K562 (cell line): Measurements from ENCODE around the gene ADPRHL1. TPM values are rescaled to one million over a fixed set of nuclear protein-coding genes. Genes with fewer than 3 reads are reported as not detected.

Source experiments
- ATAC-seq: fragments of 200-7000 bp; cut with Tn5 transposase; 3 replicates; pipeline ENCODE4 v1.9.1; 2020; ENCODE audit warnings: moderate library complexity
- BruUV-seq: library from RNA; stranded (reverse); fragments of 400-500 nt; replicated peaks from 2 replicates; lab custom pipeline; 2021; lab: Mats Ljungman, UMichigan
- CTCF ChIA-PET: fragments of 300-600 bp; formaldehyde crosslinking; extraction: SDS; loops from one replicate; lab custom pipeline; 2021; ENCODE audit warnings: low intra/inter-chr PET ratio; lab: Yijun Ruan, JAX
- POLR2A ChIA-PET: fragments of 300-600, 350-650 bp; sonication (Branson Sonifier 250); formaldehyde crosslinking; extraction: SDS; loops from one replicate; lab custom pipeline; 2021; ENCODE audit warnings: antibody characterized with exemption, inconsistent platforms; lab: Yijun Ruan, JAX
- DNase-seq, 4 experiments: peaks; one replicate each; pipeline versions ENCODE4 v3.0.0 to v3.0.0-alpha.2; 2011 to 2018; ENCODE audit warnings: low spot score in 3 of 4, mixed read lengths in 3 of 4; ENCODE audit errors: extremely low read depth in 1 of 4
- FAIRE-seq: peaks from 2 replicates; lab custom pipeline; 2011; peaks lifted over from hg19 to GRCh38; lab: Jason Lieb, UNC
- H2AFZ ChIP-seq: 2 replicates; pipeline ENCODE4 v1.6.0; 2011; ENCODE audit warnings: low read depth, low read length, control low read depth, inconsistent platforms
- H3K27ac ChIP-seq: fragments of 200-600 bp; 3 replicates; pipeline ENCODE4 v1.8.0; 2011; ENCODE audit warnings: low read depth, mild to moderate bottlenecking, control low read depth, inconsistent platforms, low read length, moderate library complexity, mixed read lengths; ENCODE audit errors: extremely low read depth
- H3K27me3 ChIP-seq, 2 experiments: fragments of 300-600 bp in 1 of 2; 2 replicates in 1 of 2; 3 replicates in 1 of 2; pipeline versions ENCODE4 v1.6.0 to v1.8.0; 2011; ENCODE audit warnings: inconsistent platforms in 2 of 2, low read length in 2 of 2, mild to moderate bottlenecking in 1 of 2, mixed read lengths in 1 of 2, moderate library complexity in 1 of 2; ENCODE audit not compliant: control insufficient read depth in 2 of 2, insufficient read depth in 2 of 2
- H3K36me3 ChIP-seq: fragments of 300-600 bp; 3 replicates; pipeline ENCODE4 v1.8.0; 2011; ENCODE audit warnings: mild to moderate bottlenecking, low read length, inconsistent platforms; ENCODE audit not compliant: control insufficient read depth, insufficient read depth
- H3K4me1 ChIP-seq, 2 experiments: fragments of 200-600 bp in 1 of 2; replicated peaks in 1 of 2; 2 replicates in 1 of 2; 3 replicates in 1 of 2; pipeline versions ENCODE4 v1.5.1 to v1.8.0; 2011; ENCODE audit warnings: inconsistent platforms in 2 of 2, low read length in 2 of 2, mild to moderate bottlenecking in 1 of 2, mixed read lengths in 1 of 2, moderate library complexity in 1 of 2; ENCODE audit not compliant: control insufficient read depth in 2 of 2, insufficient read depth in 2 of 2
- H3K4me2 ChIP-seq: 2 replicates; pipeline ENCODE4 v1.6.1; 2011; ENCODE audit warnings: low read length, control low read depth, inconsistent platforms, mixed read lengths; ENCODE audit not compliant: insufficient read depth
- H3K4me3 ChIP-seq: fragments of 200-600 bp; sonication (generic), shearing (Covaris generic); 2 replicates; pipeline ENCODE4 v1.5.1; 2016; ENCODE audit warnings: control low read depth, inconsistent platforms
- H3K79me2 ChIP-seq: fragments of 200-600 bp; 3 replicates; pipeline ENCODE4 v1.8.0; 2011; ENCODE audit warnings: low read length, inconsistent platforms; ENCODE audit not compliant: control insufficient read depth, insufficient read depth
- H3K9ac ChIP-seq, 2 experiments: 2 replicates each; pipeline versions ENCODE4 v1.6.0 to v1.6.1; 2011; ENCODE audit warnings: low read depth in 2 of 2, low read length in 2 of 2, control low read depth in 1 of 2, inconsistent platforms in 1 of 2, mild to moderate bottlenecking in 1 of 2, mixed read lengths in 1 of 2; ENCODE audit not compliant: insufficient read depth in 1 of 2
- H3K9me1 ChIP-seq: one replicate; pipeline ENCODE4 v1.6.0; 2011; ENCODE audit warnings: inconsistent platforms, mild to moderate bottlenecking, low read length, moderate library complexity; ENCODE audit not compliant: control insufficient read depth, insufficient read depth
- H3K9me3 ChIP-seq: replicated peaks from 2 replicates; pipeline ENCODE4 v1.5.1; 2011; ENCODE audit warnings: low read depth, low read length, inconsistent platforms; ENCODE audit not compliant: control insufficient read depth, insufficient read depth
- H4K20me1 ChIP-seq: replicated peaks from 2 replicates; pipeline ENCODE4 v1.6.1; 2011; ENCODE audit warnings: low read length, inconsistent platforms, mixed read lengths; ENCODE audit not compliant: control insufficient read depth, insufficient read depth
- BHLHE40 ChIP-seq: IDR thresholded peaks from 2 replicates; pipeline ENCODE4 v1.6.1; 2011; ENCODE audit warnings: low read length, improper control_type of control experiment
- CREB1 ChIP-seq, 2 experiments: sonication (generic) in 1 of 2; formaldehyde crosslinking in 1 of 2; IDR thresholded peaks; 2 replicates each; pipeline versions ENCODE4 v1.6.1 to v1.8.0; 2012 to 2022; ENCODE audit warnings: inconsistent platforms in 1 of 2, mild to moderate bottlenecking in 1 of 2, missing genetic modification reagents in 1 of 2, moderate library complexity in 1 of 2
- FOSL1 ChIP-seq: fragments of 200-800 bp; sonication (Bioruptor generic); conservative IDR thresholded peaks from 2 replicates; pipeline ENCODE4 v1.6.1; 2016; ENCODE audit warnings: missing genetic modification characterization, missing compliant biosample characterization
- IRF2 ChIP-seq: sonication (generic); formaldehyde crosslinking; IDR thresholded peaks from 2 replicates; pipeline ENCODE4 v1.8.1; 2022; ENCODE audit warnings: mild to moderate bottlenecking, missing genetic modification reagents
- JUND ChIP-seq, 2 experiments: IDR thresholded peaks; 2 replicates in 1 of 2; 3 replicates in 1 of 2; pipeline ENCODE4 v1.6.1; 2011; ENCODE audit warnings: borderline replicate concordance in 2 of 2, low read depth in 2 of 2, low read length in 2 of 2, improper control_type of control experiment in 1 of 2, missing biosample characterization in 1 of 2, missing genetic modification characterization in 1 of 2, missing genetic modification reagents in 1 of 2
- MECOM ChIP-seq: fragments of 250-450 bp; sonication (Bioruptor Pico); IDR thresholded peaks from 2 replicates; pipeline ENCODE4 v1.8.0; 2022; ENCODE audit warnings: inconsistent platforms
- NFIC ChIP-seq: fragments of 450-650 bp; IDR thresholded peaks from 2 replicates; pipeline ENCODE4 v1.6.1; 2017; ENCODE audit warnings: mild to moderate bottlenecking, inconsistent platforms
- NR2C1 ChIP-seq, 2 experiments: fragments of 450-650 bp; IDR thresholded peaks; 2 replicates each; pipeline ENCODE4 v1.6.1; 2017; ENCODE audit warnings: mild to moderate bottlenecking in 2 of 2, antibody characterized with exemption in 1 of 2, inconsistent platforms in 1 of 2, missing compliant biosample characterization in 1 of 2, missing genetic modification characterization in 1 of 2
- ZNF354B ChIP-seq: fragments of 250-450 bp; sonication (Bioruptor Pico); IDR thresholded peaks from 2 replicates; pipeline ENCODE4 v1.4.0; 2020
- ZNF76 ChIP-seq: fragments of 250-450 bp; sonication (Bioruptor Pico); IDR thresholded peaks from 2 replicates; pipeline ENCODE4 v1.4.0; 2020; ENCODE audit warnings: mild to moderate bottlenecking, moderate library complexity, borderline replicate concordance
- WGBS: fragments of 100-300 bp; shearing (Covaris generic); methylation state at CpG from one replicate; pipeline ENCODE4 v1.1.6; 2016; ENCODE audit warnings: low coverage, mixed read lengths; ENCODE audit not compliant: insufficient coverage; ENCODE audit errors: missing lambda C conversion rate; 5-methylcytosine and 5-hydroxymethylcytosine counted together
- in situ Hi-C: fragments of 300-500 bp; cut with MboI; formaldehyde crosslinking; loops from 4 replicates; pipeline ENCODE4 v1.15.0; 2018; ENCODE audit warnings: inconsistent platforms, mixed read lengths
- intact Hi-C: fragments of 100-400 bp; cut with micrococcal nuclease; formaldehyde crosslinking; loops from 2 replicates; pipeline ENCODE4 v1.14.2; 2022
- polyA plus RNA-seq, 8 experiments: library from polyadenylated mRNA; depleted of rRNA in 4 of 8; stranded (reverse) in 5 of 8; unstranded in 3 of 8; fragments of >200 nt; fragmentation: Nextera tagmentation in 2 of 8; fragmentation: Illumina TruSeq in 1 of 8; extraction: Ambion mirVana in 2 of 8; extraction: Trizol in 1 of 8; gene quantifications; 2 replicates each; pipeline versions ENCODE4 v1.2.1 to v1.2.3, GENCODE V29; 2011 to 2014; ENCODE audit warnings: inconsistent platforms in 1 of 8, missing spikeins in 1 of 8
- total RNA-seq, 7 experiments: library from RNA; depleted of rRNA in 6 of 7; stranded (reverse); fragments of >200 nt in 6 of 7; fragmentation: Illumina TruSeq in 2 of 7; extraction: Trizol in 2 of 7; gene quantifications; 2 replicates each; pipeline versions ENCODE4 v1.2.1 to v1.2.3, GENCODE V29; 2011 to 2021; ENCODE audit warnings: low replicate concordance in 1 of 7
- TF ChIP-seq, protein P1 (sequence below): sonication (generic); formaldehyde crosslinking; IDR thresholded peaks from 2 replicates; pipeline ENCODE4 v1.8.1; 2022; ENCODE audit warnings: missing genetic modification reagents
- TF ChIP-seq, protein P2 (sequence below): fragments of 250-450 bp; sonication (Bioruptor Pico); IDR thresholded peaks from 2 replicates; pipeline ENCODE4 v1.5.0; 2021
- TF ChIP-seq, protein P3 (sequence below): fragments of 250-450 bp; sonication (Bioruptor Pico); IDR thresholded peaks from 2 replicates; pipeline ENCODE4 v1.9.0; 2021; ENCODE audit warnings: mild to moderate bottlenecking
- TF ChIP-seq, protein P4 (sequence below), 2 experiments: fragments of 450-650 bp in 1 of 2; sonication (generic) in 1 of 2; formaldehyde crosslinking in 1 of 2; IDR thresholded peaks in 1 of 2; conservative IDR thresholded peaks in 1 of 2; 2 replicates each; pipeline versions ENCODE4 v1.6.1 to v1.8.1; 2016 to 2023; ENCODE audit warnings: mild to moderate bottlenecking in 2 of 2, moderate library complexity in 2 of 2, inconsistent platforms in 1 of 2, missing genetic modification reagents in 1 of 2
- TF ChIP-seq, protein P5 (sequence below), 2 experiments: fragments of 450-650 bp in 1 of 2; sonication (generic) in 1 of 2; formaldehyde crosslinking; conservative IDR thresholded peaks; 2 replicates each; pipeline versions ENCODE4 v1.4.0 to v1.8.1; 2020 to 2022; ENCODE audit warnings: mild to moderate bottlenecking in 1 of 2, missing genetic modification reagents in 1 of 2

The ADPRHL1 gene
- total and polyA plus RNA-seq, 9 of the 15 experiments (the other 6 are each of a cell fraction or from before 2014, with no cell fraction given): 0.06 to 0.76 (median 0.37) TPM; not detected in 1

DNA sequence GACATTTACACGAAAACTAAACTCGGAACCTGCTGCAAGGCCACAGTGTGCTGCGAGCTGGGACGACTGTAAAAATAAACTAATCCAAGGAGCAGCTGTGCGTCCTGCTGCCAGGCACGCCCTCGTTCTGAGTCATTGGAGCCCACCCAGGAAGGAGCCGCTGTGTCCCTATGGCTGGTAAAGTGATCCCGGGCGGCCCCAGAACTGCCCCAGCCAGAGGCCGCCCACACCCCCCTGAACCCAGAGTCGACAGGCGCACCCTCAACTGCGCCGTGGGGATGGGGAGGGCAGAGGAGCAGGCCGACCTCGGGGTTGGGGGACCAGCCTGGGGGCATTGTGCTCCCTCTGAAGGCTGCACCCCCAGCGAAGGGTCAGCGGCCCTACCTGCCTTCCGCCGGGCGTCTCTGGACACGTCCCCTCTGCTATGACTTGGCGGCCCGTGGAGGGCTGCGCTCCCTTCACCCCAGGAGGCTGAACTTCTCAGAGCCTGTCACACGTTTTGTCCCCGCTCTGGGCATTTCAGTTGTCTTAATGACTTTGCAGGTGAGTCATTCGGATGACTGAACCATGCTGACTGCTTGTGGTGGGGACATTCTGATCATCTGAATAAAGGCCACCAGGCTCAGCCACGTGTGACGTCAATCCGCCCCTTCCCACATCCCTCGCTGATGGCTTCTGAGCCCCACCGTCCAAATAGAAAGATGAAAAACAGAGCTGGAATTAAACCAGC is 42.7 kb downstream of the ADPRHL1 start:
- H3K9me3 ChIP-seq: no peaks in the 10 kb centered on the region
- intact Hi-C loops (no loop called here), in situ Hi-C loops (no loop called here)
- ChIA-PET POLR2A (no interaction called here), CTCF (no interaction called here)
- no peak overlapping the region for H3K27ac ChIP-seq
- H3K4me1 ChIP-seq: peaks cover 0 to 29% of the 10 kb centered on the region in 2 experiments; a peak in 2 of 5 replicates
- H3K4me2 ChIP-seq: no peak overlapping the region
- H3K9me1 ChIP-seq: no peaks in the 10 kb centered on the region
- WGBS: 4% methylated on average over 18 of the region's 34 CpGs
- H2AFZ ChIP-seq: no peak overlapping the region
- BruUV-seq: no TSS peak
- H3K9ac ChIP-seq: no peak overlapping the region
- peak; percentile 38 for ATAC-seq
- H3K36me3 ChIP-seq: no peaks in the 10 kb centered on the region
- H3K79me2 ChIP-seq: no peaks in the 10 kb centered on the region
- H4K20me1 ChIP-seq: no peaks in the 10 kb centered on the region; the same call in 1 of the 2 replicates
- no peak for DNase-seq
- H3K27me3 ChIP-seq: peaks cover 26 to 60% of the 10 kb centered on the region in 2 experiments
- H3K4me3 ChIP-seq: no peak overlapping the region
- FAIRE-seq: no peak
- no peak for TF ChIP-seq NR2C1 (IDR thresholded peaks at IDR 0.05)
- TF ChIP-seq NR2C1 (tag; IDR thresholded peaks at IDR 0.05): no peak
- TF ChIP-seq CREB1 (IDR thresholded peaks at IDR 0.05): no peak
- no peak for TF ChIP-seq CREB1 (CRISPR knock-in tag; IDR thresholded peaks at IDR 0.05)
- TF ChIP-seq, protein P1, sequence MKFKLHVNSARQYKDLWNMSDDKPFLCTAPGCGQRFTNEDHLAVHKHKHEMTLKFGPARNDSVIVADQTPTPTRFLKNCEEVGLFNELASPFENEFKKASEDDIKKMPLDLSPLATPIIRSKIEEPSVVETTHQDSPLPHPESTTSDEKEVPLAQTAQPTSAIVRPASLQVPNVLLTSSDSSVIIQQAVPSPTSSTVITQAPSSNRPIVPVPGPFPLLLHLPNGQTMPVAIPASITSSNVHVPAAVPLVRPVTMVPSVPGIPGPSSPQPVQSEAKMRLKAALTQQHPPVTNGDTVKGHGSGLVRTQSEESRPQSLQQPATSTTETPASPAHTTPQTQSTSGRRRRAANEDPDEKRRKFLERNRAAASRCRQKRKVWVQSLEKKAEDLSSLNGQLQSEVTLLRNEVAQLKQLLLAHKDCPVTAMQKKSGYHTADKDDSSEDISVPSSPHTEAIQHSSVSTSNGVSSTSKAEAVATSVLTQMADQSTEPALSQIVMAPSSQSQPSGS (CRISPR knock-in tag): no peak
- peak; percentile 89 for TF ChIP-seq FOSL1
- TF ChIP-seq, protein P2, sequence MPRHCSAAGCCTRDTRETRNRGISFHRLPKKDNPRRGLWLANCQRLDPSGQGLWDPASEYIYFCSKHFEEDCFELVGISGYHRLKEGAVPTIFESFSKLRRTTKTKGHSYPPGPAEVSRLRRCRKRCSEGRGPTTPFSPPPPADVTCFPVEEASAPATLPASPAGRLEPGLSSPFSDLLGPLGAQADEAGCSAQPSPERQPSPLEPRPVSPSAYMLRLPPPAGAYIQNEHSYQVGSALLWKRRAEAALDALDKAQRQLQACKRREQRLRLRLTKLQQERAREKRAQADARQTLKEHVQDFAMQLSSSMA (CRISPR knock-in tag): no peak
- TF ChIP-seq, protein P3, sequence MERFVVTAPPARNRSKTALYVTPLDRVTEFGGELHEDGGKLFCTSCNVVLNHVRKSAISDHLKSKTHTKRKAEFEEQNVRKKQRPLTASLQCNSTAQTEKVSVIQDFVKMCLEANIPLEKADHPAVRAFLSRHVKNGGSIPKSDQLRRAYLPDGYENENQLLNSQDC (CRISPR knock-in tag): no peak
- TF ChIP-seq JUND (IDR thresholded peaks at IDR 0.05; ENCODE audit: borderline replicate concordance, low read depth, low read length): peak; percentile 29; the same call in 1 of the 2 replicates
- no peak for TF ChIP-seq JUND (tag; IDR thresholded peaks at IDR 0.05; ENCODE audit: borderline replicate concordance, low read depth, low read length)
- 0 out of 2 replicates have a peak, but pooled peaks have one; percentile 2 for TF ChIP-seq BHLHE40
- TF ChIP-seq, protein P4, sequence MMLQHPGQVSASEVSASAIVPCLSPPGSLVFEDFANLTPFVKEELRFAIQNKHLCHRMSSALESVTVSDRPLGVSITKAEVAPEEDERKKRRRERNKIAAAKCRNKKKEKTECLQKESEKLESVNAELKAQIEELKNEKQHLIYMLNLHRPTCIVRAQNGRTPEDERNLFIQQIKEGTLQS (IDR thresholded peaks at IDR 0.05): peak; percentile 63
- TF ChIP-seq, protein P4 (CRISPR knock-in tag; conservative IDR thresholded peaks at IDR 0.05): no peak
- no peak for TF ChIP-seq IRF2 (CRISPR knock-in tag)
- TF ChIP-seq ZNF354B (CRISPR knock-in tag): no peak
- TF ChIP-seq NFIC: no peak
- no peak for TF ChIP-seq ZNF76 (CRISPR knock-in tag)
- TF ChIP-seq, protein P5, sequence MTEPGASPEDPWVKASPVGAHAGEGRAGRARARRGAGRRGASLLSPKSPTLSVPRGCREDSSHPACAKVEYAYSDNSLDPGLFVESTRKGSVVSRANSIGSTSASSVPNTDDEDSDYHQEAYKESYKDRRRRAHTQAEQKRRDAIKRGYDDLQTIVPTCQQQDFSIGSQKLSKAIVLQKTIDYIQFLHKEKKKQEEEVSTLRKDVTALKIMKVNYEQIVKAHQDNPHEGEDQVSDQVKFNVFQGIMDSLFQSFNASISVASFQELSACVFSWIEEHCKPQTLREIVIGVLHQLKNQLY (CRISPR knock-in tag; conservative IDR thresholded peaks at IDR 0.05): no peak
- no peak for TF ChIP-seq MECOM
